ENCODE results near the gene ANKH. TPM values are rescaled to one million over a fixed set of nuclear protein-coding genes. Genes with fewer than 3 reads are reported as not detected.

ANKH gene
- total and polyA plus RNA-seq, 4 donors, result 10.8 to 46.7 (median 17.2) TPM

- Histone ChIP-seq H3K4me3 (no peak overlapping the region), H3K4me1 (ENCODE audit: control insufficient read depth in 5 of 5, insufficient read depth in 5 of 5, low read length in 5 of 5) (no peaks in the 10 kb centered on the region), H3K27ac (ENCODE audit: low read depth in 1 of 2, low read length in 1 of 2) (no peak overlapping the region), H3K27me3 (ENCODE audit: control insufficient read depth in 3 of 3, insufficient read depth in 3 of 3, low read length in 2 of 3) (no peaks in the 10 kb centered on the region), H3K9ac (ENCODE audit: insufficient read depth in 1 of 2, low read length in 2 of 2) (no peak overlapping the region), H3K9me3 (ENCODE audit: control insufficient read depth in 4 of 4, insufficient read depth in 3 of 4, low read length in 3 of 4) (no peaks in the 10 kb centered on the region), H3K36me3 (ENCODE audit: control insufficient read depth in 4 of 4, insufficient read depth in 4 of 4, low read length in 4 of 4) (no peaks in the 10 kb centered on the region)
- peak; percentile 15 for ATAC-seq (ENCODE audit: insufficient read depth, low FRiP score)
- 86 to 89% methylated on average over 10 of the region's 10 CpGs for WGBS, 2 donors
- DNase-seq, result no peak
- TF ChIP-seq CTCF (IDR thresholded peaks at IDR 0.05; ENCODE audit: control extremely low read depth, extremely low read depth), result no peak
These were observed 11.3 kb upstream of the ANKH start for GRCh38 chr5:14882658-14883580.

DNA sequence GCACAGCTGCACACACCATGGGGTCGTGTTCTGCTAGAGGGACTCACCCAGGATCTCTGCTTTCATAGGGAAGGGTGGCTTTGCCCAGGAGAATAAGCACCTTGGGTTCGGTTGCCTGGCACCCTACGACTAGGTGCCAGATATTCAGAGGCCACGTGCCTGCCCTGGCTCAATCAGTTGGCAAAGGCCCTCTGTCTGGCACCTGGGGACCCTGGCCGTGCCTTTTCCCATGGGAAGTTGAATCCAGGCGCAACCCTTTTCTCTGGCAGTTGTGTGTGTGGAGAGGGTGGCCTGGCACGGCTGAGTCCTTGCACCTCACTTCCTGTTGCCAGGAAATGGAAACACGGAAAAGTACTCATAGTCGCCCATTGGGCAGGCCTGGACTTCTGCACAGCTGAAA lies 10.2 kb upstream of the ANKH start:
- no peak for ATAC-seq (ENCODE audit: insufficient read depth, low FRiP score)
- no peaks in the 10 kb centered on the region for H3K9me3 ChIP-seq (ENCODE audit: control insufficient read depth in 4 of 4, insufficient read depth in 3 of 4, low read length in 3 of 4)
- DNase-seq, result no peak
- no peaks in the 10 kb centered on the region for H3K27me3 ChIP-seq (ENCODE audit: control insufficient read depth in 3 of 3, insufficient read depth in 3 of 3, low read length in 2 of 3)
- H3K9ac ChIP-seq (ENCODE audit: insufficient read depth in 1 of 2, low read length in 2 of 2), result no peak overlapping the region
- no peaks in the 10 kb centered on the region for H3K36me3 ChIP-seq (ENCODE audit: control insufficient read depth in 4 of 4, insufficient read depth in 4 of 4, low read length in 4 of 4)
- H3K4me1 ChIP-seq (ENCODE audit: control insufficient read depth in 5 of 5, insufficient read depth in 5 of 5, low read length in 5 of 5), result no peaks in the 10 kb centered on the region
- H3K27ac ChIP-seq (ENCODE audit: low read depth in 1 of 2, low read length in 1 of 2), result no peak overlapping the region
- no peak overlapping the region for H3K4me3 ChIP-seq
- no peak for TF ChIP-seq CTCF (IDR thresholded peaks at IDR 0.05; ENCODE audit: control extremely low read depth, extremely low read depth)
- 87 to 89% methylated on average over 9 of the region's 9 CpGs for WGBS, 2 donors

GRCh38 chr5:14880688-14881087 lies 9.1 kb upstream of the ANKH start:
- DNase-seq, result no peak
- no peaks in the 10 kb centered on the region for H3K36me3 ChIP-seq (ENCODE audit: control insufficient read depth in 4 of 4, insufficient read depth in 4 of 4, low read length in 4 of 4)
- no peaks in the 10 kb centered on the region for H3K4me1 ChIP-seq (ENCODE audit: control insufficient read depth in 5 of 5, insufficient read depth in 5 of 5, low read length in 5 of 5)
- no peak for TF ChIP-seq CTCF (IDR thresholded peaks at IDR 0.05; ENCODE audit: control extremely low read depth, extremely low read depth)
- WGBS, 2 donors, result 83 to 94% methylated on average over 1 of the region's 1 CpG
- H3K4me3 ChIP-seq, result no peak overlapping the region
- no peak for ATAC-seq (ENCODE audit: insufficient read depth, low FRiP score)
- no peak overlapping the region for H3K27ac ChIP-seq (ENCODE audit: low read depth in 1 of 2, low read length in 1 of 2)
- H3K27me3 ChIP-seq (ENCODE audit: control insufficient read depth in 3 of 3, insufficient read depth in 3 of 3, low read length in 2 of 3), result no peaks in the 10 kb centered on the region
- no peak overlapping the region for H3K9ac ChIP-seq (ENCODE audit: insufficient read depth in 1 of 2, low read length in 2 of 2)
- H3K9me3 ChIP-seq (ENCODE audit: control insufficient read depth in 4 of 4, insufficient read depth in 3 of 4, low read length in 3 of 4), result no peaks in the 10 kb centered on the region
